ENCODE results near the gene ARHGAP15.

The ARHGAP15 gene

GRCh38 chr2:143284087-143284675 is 155.0 kb downstream of the ARHGAP15 start:
- peak; percentile 81 for TF ChIP-seq CTCF (IDR thresholded peaks at IDR 0.05; ENCODE audit: insufficient read depth, low read depth, low read length, missing control alignments)
- no peak overlapping the region for H3K4me3 ChIP-seq (ENCODE audit: low read depth, low read length)
- peak; percentile 69 for DNase-seq (ENCODE audit: low read depth)

- no peak for TF ChIP-seq CTCF (IDR thresholded peaks at IDR 0.05; ENCODE audit: insufficient read depth, low read depth, low read length, missing control alignments)
- DNase-seq (ENCODE audit: low read depth) = no peak
- no peak overlapping the region for H3K4me3 ChIP-seq (ENCODE audit: low read depth, low read length)
These were observed 159.8 kb downstream of the ARHGAP15 start for GRCh38 chr2:143289025-143289424.

GRCh38 chr2:143290221-143290620 is 161.0 kb downstream of the ARHGAP15 start:
- no peak for TF ChIP-seq CTCF (IDR thresholded peaks at IDR 0.05; ENCODE audit: insufficient read depth, low read depth, low read length, missing control alignments)
- no peak overlapping the region for H3K4me3 ChIP-seq (ENCODE audit: low read depth, low read length)
- DNase-seq (ENCODE audit: low read depth) = no peak

- no peak for DNase-seq (ENCODE audit: low read depth)
- no peak overlapping the region for H3K4me3 ChIP-seq (ENCODE audit: low read depth, low read length)
- TF ChIP-seq CTCF (IDR thresholded peaks at IDR 0.05; ENCODE audit: insufficient read depth, low read depth, low read length, missing control alignments) = no peak
These were observed 164.8 kb downstream of the ARHGAP15 start for GRCh38 chr2:143294068-143294467.

- no peak for TF ChIP-seq CTCF (IDR thresholded peaks at IDR 0.05; ENCODE audit: insufficient read depth, low read depth, low read length, missing control alignments)
- no peak for DNase-seq (ENCODE audit: low read depth)
These were observed 166.9 kb downstream of the ARHGAP15 start for GRCh38 chr2:143296089-143296488.

GRCh38 chr2:143297182-143297581 is 168.0 kb downstream of the ARHGAP15 start:
- no peak for DNase-seq (ENCODE audit: low read depth)
- no peak overlapping the region for H3K4me3 ChIP-seq (ENCODE audit: low read depth, low read length)
- no peak for TF ChIP-seq CTCF (IDR thresholded peaks at IDR 0.05; ENCODE audit: insufficient read depth, low read depth, low read length, missing control alignments)

More at GRCh38 chr2:143296089-143296488, 166.9 kb downstream of the ARHGAP15 start:
- H3K4me3 ChIP-seq (ENCODE audit: low read depth, low read length) = no peak overlapping the region

GRCh38 chr2:143300536-143300935 is 171.3 kb downstream of the ARHGAP15 start:
- TF ChIP-seq CTCF (IDR thresholded peaks at IDR 0.05; ENCODE audit: insufficient read depth, low read depth, low read length, missing control alignments) = no peak
- no peak overlapping the region for H3K4me3 ChIP-seq (ENCODE audit: low read depth, low read length)
- no peak for DNase-seq (ENCODE audit: low read depth)
